Measurements from ENCODE around the gene LLGL2.
A peak's percentile ranks its signal among the peaks of the same experiment; 100 is the strongest.
"Not testable (repeated sequence)": the region's sequence is repeated elsewhere in the genome, so short reads cannot be mapped to it uniquely, and the experiment has no call there.

The LLGL2 gene

DNA sequence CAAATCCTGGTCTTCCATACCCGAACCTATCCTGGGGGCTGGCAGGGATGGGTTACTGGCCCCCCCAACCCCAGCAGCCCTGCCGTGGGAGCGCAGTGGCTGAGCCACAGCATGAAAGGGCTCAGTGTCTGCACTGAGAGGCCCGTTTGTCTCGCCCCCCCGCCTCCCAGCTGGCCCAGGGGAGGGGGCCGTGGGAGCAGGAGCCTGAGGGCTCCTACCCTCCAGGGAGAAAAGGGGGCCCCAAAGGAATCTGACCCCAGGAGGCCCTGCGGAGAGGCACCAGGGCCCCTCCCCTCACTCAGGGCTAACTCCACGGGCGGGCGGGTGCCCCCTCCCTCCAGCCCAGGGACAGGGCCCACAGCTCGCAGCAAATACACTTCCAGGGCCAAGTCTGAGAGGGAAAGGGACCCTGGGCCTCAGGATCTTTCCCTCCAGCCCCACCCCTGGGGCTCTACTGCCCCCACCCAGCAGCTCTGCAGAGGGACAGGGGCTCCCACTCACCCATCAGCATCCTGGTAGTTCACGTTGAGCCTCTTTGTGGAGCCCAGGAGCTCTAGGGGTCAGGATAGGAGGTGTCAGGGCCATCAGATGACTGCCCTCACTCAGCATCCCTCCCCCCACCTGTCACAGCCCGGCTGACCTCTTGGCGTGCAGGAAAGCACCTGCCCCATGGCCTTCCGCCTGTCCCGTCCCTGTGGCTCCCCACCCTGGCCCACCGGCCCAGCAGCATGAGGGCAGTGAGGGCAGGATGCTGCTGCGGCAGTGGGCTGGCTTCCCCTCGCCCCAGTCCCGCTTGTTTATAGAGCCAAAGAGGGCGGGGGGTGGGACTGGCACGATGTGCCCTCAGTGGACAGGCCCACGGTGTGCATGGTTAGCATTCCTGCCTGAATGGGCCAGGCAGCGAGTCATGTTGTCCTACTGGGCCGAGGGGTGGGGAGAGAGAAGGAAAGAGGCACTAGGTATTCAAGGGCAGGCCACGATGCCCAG lies 17.5 kb upstream of the LLGL2 start:
- no peak for DNase-seq

DNA sequence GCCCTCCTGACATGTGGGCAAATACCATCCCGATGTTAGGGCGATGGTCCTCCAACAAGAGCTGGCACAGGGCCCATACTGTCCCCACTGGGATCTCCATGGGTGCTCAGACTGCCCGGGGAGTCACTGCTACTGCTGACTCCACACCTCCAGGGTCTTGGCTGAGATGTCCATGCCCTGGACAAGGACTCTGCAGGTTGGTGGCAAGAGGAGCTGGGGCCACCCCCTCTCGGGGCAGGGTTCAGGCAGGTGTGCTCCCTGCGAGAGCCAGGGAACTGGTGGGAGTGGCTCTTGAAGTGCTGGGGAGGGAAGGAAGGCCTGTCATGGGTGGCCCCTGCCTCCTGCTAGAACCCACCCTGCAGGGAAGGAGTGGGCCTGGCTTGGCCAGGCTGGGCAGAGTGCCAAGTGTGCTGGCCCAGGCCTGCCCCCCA lies 16.6 kb upstream of the LLGL2 start:
- DNase-seq: no peak

DNA sequence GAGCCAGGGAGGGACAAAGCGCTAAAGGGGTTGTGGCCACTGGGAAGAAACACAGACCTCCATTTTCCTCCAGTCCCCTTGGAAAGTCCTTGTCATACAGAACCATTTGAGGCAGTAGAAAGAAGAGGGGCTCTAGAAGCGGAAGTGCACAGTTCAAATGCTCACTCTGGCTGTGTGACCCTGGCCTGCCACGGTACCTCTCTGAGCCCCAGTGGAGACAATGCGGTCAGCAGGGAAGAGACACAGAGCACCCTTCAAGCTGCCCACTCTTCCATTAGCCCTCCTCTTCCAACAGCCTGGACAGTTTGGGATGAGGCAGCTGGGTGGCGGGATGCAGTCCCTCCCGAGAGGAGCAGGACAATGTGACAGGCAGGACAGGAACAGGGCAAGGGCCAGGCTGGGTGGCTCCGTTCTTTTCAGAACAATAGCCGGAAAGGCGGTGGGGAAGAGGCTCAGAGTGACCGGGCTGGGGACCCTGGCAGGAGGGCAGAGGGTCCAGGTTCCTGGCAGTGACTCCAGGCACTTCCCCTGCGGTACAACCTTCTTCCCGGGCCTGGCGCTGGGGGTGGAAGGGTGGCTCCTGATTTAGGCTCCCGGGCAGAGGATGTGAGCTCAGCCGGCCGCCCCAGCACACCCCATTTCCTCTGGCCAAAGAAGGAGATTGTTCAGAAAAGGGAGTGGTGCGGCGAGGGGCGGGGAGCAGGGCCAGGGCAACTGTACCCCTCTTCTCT lies 15.8 kb upstream of the LLGL2 start:
- DNase-seq: no peak

DNA sequence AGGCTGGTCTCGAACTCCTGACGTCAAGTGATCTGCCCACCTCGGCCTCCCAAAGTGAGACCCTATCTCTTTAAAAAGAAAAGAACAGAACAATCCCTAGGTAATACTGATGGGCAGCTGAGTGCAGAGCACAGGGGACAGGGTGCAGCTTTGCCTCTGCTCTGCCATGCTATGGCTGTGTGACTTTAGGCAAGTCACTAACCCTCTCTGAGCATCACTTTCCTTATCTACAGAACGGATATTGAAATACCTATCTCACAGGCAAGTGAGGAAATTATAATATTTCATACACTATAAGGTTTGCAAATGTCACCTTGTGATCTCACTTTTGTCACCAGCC lies 14.3 kb upstream of the LLGL2 start:
- no peak for DNase-seq

DNA sequence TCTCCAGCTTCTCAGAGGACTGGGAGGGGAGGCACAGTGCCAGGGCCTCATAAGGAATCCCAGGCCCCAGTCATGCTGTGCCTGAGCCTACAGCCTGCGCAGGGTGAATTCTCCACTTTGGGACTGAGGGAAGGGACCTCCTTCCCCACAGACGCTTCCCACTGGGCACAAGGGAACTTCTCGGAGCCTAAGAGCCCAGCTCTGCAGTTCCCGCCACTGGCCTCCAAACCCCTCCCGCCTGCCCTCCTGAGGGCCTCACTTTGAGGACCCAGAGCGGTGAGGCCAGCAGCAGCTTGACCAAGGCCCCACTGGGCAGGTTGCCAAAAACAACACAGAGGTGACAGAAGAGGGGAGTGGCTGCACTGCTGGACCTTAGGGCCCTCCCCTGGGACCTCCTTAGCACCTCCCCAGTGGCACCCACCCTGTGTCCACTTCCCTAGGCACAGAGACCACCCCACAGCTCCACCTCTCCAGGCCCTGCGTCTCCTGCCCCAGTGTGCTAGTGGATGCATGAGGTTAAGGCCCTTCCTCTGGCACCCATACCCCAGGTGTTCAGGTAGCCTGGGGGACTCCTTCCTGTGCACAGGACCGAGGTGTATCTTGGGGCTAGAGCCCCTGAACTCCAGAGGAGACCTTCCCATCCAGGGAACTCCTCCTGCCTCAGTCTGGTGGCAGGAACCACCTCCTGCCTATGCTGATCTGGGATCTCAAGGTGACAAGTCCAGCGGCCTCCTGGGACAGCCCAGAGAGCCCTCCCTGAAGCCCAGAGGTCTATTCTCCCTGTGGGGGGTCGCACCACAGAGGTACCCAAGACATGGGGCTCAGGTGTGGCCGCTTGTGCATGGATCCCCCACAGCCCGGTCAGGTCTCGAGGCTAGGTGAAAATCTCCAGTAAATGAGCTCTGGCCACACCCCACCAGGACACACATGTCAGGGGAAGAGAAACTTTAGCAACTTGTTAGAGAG lies 13.6 kb upstream of the LLGL2 start:
- DNase-seq: no peak

DNA sequence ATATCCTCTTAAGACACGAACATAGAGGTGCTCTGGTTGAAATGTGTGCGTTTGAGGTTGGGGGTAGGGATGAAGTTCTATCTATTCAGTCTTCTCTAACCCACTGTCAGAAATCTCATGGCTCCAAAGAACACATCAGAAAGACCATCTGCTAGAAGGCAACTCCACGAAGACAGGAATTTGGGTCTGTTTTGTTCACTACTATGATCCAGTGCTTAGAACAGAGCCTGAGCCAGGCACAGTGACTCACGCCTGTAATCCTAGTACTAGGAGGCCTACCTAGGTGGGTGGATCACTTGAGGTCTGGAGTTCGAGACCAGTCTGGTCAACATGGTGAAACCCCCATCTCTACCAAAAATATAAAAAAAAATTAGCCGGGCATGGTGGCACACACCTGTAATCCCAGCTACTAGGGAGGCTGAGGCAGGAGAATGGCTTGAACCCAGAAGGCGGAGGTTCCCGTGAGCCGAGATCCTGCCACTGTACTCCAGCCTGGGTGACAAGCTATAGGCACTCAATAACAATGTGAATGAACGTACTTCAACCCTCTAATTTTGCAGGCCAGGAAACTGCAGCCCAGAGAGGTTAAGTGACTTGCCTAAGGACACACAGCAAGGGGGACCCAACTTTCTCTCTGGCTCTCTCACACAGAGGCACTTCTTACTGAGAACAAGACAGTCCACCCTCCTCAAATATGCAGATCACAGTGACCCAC lies 12.4 kb upstream of the LLGL2 start:
- no peak for DNase-seq

DNA sequence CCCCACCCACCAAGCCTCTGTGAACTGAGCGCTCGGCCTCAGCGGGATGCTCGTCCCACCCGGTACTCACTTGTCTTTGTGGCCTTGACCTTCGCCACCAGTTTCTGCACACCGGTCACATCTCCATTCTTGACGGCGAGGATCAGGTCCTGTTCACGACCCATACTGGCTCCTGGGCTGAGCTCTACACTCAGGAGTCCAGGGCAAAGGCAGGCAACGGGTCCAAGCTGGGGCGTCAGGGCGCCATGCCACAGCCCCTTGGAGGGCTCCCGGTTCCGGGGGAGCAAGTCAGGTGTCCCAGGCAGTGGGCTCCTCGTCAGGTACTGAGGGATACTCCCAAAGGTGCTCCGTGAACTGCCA lies 11.9 kb upstream of the LLGL2 start:
- DNase-seq: no peak

DNA sequence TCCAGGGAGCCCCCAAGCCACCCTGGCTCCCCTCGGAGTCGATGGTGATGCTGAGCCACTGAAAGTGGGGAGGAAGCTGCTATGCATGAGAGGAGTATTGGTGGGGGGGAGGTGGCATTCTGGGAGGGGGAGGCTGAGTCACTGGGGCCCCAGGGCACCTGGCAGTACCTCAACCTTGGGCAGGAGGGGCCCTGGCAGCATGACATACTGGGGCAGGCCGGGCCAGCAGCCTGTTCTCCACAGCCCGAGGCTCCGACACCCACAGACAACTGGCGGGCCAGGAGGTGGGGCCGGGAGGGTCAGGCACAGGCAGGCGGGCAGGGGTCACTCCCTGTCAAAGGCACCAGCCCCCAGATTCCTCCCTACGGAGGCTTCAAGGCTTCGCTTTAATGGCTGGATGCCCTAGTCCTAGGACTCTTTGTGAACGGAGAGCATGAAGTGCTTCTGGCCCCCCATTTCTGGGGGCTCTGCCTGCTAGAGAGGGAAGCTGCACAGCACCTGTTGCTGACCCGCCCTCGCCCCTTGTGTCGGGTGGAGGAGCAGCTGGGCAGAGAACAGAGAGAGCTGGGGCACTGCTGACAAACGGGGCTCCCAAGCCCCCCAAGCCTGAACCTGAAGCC lies 11.1 kb upstream of the LLGL2 start:
- no peak for DNase-seq

DNA sequence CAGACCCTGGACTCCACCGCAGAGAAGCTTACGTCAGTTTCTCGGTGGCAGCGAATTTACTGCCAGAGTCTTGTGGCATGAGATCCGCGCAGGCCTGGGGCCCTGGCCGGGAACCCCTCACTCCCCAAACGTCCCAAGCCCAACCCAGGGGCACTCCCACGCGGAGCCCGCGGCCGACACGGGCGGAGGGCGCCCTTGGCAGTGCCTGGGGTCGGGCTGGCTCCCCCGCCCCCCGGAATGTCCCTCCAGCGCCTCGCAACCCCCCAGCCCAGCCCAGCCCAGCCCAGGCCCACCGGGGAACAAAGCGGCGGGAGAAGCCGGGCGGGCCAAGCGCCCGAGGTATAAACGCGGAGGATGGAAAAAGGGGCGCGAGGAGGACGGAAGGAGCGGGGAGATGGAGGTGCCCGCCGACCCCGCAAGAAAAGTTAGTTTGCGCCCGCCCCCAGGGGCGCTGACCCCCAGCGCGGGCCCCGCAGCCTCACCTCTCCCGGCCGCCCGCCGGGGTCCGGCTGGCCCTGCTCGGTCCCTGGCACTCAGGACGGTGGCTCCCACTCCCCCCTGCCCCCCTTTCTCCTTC lies 10.5 kb upstream of the LLGL2 start:
- DNase-seq: no peak

DNA sequence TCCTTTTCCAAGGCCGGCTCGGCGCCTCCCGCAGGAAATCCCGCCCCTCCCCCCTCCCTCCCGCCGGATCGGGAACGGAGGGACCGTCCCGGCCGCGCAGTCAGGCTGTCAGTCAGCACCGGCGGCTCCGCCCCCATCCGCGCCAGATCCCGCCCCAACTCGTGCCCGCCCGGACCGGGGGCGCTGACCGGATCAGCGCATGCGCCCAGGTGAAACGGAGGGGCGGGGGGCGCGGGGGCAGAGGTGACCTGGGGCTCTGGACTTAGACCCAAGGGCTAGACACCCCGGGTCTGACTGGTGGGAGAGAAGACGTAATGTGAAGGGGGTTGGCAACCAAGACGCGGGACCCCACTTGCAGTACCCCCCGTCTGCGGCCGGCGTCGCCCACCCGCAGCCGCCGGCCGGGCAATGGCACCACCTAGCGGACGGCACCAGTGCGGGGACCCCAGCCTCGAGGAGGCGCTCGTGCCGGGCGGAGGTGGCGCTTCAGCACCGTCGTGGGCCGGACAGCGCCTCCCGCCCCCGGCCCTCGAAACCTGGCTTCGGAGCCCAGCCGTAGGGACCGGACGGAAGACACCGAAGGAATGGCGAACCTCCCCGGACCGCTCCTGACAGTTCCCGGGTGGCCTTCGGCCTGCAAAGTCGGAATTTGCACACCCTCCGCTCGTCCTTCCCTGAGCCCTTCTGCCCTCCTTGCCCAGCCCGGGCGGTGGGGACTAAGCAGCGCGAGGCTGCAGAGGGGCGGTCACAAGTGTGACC lies 9.8 kb upstream of the LLGL2 start, which contains the start of gene CASKIN2:
CASKIN2 (minus strand) TSS at position 42 of the 759 bp plus-strand sequence. CDS start 1,733 bp downstream, outside the sequence.
- peak; percentile 51 to 80 (median 68) for DNase-seq

DNA sequence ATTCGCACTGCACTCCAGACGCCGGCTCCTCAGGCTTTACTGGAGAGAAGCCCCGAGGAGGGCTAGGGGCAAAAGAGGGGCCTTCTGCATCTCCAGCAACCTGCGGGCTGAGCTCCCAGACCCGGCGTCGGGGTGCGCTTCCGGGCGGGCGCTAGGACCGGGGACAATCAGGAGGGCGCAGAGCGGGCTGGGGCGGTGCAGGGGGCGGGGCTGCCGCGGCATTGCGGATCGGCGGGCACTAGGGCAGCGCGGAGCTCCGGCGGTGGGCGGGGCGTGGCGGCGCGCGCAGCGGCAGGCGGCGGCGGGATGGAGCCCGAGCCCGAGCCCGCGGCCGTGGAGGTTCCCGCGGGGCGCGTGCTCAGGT lies 9.3 kb upstream of the LLGL2 start, which contains the start of gene TSEN54:
TSEN54 (plus strand) TSS at position 274 of the 364 bp plus-strand sequence; CDS start at position 307, 33 bp downstream.
- peak; percentile 89 to 95 (median 93) for DNase-seq

DNA sequence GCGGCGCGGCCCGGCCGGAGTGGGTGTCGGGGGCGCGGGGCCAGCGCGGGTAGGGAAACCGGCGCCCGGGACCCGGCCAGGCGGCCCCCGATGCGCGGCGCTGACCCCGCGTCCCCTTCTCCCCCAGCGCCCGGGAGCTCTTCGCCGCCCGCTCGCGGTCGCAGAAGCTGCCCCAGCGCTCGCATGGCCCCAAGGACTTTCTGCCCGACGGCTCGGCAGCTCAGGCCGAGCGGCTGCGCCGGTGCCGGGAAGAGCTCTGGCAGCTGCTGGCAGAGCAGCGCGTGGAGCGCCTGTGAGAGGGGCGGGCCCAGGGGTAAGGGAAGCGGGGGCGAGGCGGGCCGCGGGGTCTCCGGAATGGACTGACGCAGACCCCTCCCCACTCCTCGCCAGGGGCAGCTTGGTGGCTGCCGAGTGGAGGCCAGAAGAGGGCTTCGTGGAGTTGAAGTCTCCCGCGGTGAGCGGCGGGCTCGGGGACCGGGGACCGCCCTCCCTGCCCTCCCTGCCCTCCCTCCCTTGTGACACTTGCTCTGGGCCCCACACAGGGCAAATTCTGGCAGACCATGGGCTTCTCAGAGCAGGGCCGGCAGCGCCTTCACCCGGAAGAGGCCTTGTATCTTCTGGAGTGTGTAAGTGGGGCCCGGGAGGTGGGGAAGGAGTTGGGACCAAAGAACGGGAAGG lies 8.7 kb upstream of the LLGL2 start:
- DNase-seq: peak in 4 of 5 experiments; percentile 12 to 39 (median 22)

DNA sequence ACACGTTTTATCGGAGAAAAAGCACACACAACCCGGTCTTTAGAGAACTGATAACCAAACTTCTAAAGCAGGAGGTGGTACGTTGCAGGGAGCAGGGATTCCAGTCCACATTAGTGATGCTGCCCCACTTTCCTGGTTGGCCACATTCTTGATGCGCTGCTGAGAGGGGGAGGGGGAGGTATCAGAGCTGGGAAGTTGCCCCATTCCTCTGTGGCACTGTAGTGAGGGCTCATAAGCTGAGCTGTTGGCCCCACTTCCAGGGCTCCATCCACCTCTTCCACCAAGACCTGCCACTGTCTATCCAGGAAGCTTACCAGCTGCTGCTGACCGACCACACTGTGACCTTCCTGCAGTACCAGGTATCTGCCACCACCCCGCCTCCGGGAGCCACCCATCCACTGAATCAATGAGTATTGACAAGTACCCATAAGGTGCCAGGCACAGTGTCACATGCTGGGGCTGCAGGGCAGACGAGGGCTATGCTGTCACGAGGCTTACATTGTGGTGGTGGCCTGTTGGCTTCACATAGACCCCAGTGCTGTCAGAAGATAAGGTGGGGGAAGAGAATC lies 8.1 kb upstream of the LLGL2 start:
- peak in 3 of 5 experiments; percentile 11 to 51 (median 23) for DNase-seq

DNA sequence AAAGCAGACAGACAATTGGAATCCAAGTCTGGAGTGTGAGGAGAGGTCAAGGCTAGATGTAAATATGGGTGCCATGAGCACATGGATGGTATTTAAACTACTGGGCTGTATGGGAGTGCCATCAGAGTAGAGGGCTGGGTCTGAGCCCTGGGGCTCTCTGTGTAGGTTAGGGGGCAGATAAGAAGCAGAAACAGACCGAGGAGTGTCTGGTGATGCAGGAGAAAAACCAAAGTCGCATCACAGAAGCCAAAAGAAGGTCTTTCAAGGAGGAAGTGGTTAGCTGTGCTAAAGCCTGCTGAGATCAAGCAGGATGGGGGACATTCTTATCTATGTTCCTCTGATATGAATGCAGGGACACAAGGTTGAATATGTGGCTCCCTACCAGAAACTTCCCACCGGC lies 7.3 kb upstream of the LLGL2 start:
- peak in 3 of 5 experiments; percentile 49 to 96 (median 84) for DNase-seq

DNA sequence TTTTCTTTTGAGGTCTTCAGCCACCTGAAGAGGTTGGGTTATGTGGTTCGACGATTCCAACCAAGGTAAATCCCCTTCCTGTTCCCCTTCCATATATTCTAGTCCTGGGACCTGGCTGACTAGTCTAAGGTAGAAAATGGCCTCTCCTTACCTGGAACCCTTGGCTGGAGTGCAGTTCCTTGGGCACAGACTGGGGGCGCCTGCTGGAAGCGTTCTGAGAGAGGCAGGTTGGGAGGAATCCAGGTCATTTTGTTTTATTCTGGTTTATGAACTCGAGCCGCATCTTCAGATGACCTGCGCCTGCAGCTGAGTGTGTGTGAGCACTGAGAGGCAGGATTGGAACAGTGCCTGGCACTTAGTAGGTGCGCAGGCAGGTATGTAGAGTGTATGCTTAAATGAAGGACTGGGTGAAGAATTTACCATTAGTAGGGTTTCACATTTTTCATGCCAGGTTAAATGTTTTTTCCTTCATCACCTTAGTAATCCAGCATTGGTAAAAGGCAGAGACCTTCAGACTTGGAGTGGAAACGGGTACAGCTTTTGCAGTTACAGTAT lies 6.4 kb upstream of the LLGL2 start:
- no peak for DNase-seq

DNA sequence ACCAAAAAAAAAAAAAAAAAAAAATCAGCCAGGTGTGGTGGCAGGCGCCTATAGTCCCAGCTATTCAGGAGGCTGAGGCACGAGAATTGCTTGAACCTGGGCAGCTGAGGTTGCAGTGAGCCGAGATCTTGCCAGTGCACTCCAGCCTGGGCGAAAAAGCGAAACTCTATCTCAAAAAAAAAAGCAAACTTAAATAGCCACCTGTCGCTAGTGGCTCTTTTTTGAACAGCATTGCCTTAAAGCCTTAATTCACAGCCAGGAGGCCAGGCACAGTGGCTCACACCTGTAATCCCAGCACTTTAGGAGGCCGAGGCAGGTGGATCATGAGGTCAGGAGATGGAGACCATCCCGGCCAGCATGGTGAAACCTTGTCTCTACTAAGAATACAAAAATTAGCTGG lies 5.1 kb upstream of the LLGL2 start:
- DNase-seq: not testable (repeated sequence)

DNA sequence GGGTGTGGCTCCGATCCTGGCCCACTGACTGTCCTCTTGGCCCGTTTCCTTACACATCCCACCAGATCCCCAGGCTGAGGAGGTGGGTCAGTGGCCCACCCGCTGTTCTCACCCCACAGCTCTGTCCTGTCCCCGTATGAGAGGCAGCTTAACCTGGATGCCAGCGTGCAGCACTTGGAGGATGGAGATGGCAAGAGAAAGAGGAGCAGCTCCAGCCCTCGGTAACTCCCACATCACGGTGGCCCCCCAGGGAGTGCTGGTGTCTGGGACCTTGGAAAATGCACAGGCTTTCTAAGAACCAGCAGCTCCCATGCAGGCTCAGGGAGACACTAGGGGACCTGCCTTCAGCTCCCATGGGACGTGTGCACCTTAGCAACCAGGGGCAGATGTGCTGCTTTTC lies 4.2 kb upstream of the LLGL2 start:
- no peak for DNase-seq

DNA sequence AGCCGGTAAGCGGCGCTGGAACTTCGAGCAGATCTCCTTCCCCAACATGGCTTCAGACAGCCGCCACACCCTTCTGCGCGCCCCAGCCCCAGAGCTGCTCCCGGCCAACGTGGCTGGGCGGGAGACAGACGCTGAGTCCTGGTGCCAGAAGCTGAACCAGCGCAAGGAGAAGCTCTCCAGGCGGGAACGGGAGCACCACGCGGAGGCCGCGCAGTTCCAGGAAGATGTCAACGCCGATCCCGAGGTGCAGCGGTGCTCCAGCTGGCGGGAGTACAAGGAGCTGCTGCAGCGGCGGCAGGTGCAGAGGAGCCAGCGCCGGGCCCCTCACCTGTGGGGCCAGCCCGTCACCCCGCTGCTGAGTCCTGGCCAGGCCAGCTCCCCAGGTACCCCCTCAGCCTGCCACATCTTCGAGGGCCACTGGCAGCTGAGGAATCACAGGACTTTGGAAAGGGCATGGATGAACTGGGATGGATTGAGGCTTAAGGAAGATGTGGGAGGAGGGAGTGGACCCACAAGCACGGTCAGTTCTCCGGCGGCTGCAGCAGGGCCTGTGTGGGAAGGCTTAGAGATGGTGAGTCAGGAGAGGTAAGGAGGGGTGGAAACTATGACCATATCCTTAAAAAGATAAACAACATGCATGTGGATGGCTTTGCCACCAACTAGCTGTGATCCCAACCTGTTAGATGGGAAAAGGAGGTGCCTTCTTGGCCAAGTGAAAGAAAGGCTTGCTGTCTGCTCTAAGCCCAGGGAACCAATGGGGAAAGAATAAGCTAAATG lies 3.4 kb upstream of the LLGL2 start:
- DNase-seq: no peak

All from T-helper 2 cell (primary cell).